H1 (cell line): ENCODE results near the gene ASMT. TPM values are rescaled to one million over a fixed set of nuclear protein-coding genes. Genes with fewer than 3 reads are reported as not detected.

ENCODE experiments used
- CTCF ChIA-PET: fragments of 300-600 bp; sonication (Branson Sonifier 250); formaldehyde crosslinking; loops from one replicate; lab custom pipeline; 2021; ENCODE audit not compliant: partially characterized antibody; lab: Charles Lee
- POLR2A ChIA-PET: fragments of 300-600 bp; sonication (Branson Sonifier 250); formaldehyde crosslinking; loops from one replicate; lab custom pipeline; 2021; ENCODE audit warnings: inconsistent platforms; ENCODE audit not compliant: partially characterized antibody; lab: Charles Lee
- DNase-seq, 2 experiments: peaks; one replicate each; pipeline versions ENCODE4 v3.0.0 to v3.0.0-alpha.2; 2010 to 2022; ENCODE audit warnings: low spot score in 2 of 2, low read depth in 1 of 2, mixed read lengths in 1 of 2
- FAIRE-seq: peaks from 2 replicates; lab custom pipeline; 2011; peaks lifted over from hg19 to GRCh38; lab: Jason Lieb, UNC
- H2AFZ ChIP-seq: 2 replicates; pipeline ENCODE4 v1.8.1; 2012; ENCODE audit warnings: low read length, inconsistent platforms
- H2AK5ac ChIP-seq: 2 replicates; pipeline ENCODE4 v1.6.1; 2013; ENCODE audit warnings: low read depth, low read length
- H2BK120ac ChIP-seq: replicated peaks from 2 replicates; pipeline ENCODE3; 2013; ENCODE audit warnings: low read depth, low read length, inconsistent platforms
- H2BK12ac ChIP-seq: 2 replicates; pipeline ENCODE4 v1.6.1; 2013; ENCODE audit warnings: low read depth, low read length
- H2BK15ac ChIP-seq: 2 replicates; pipeline ENCODE4 v1.6.1; 2013; ENCODE audit warnings: low read length
- H2BK20ac ChIP-seq: 2 replicates; pipeline ENCODE4 v1.6.1; 2013; ENCODE audit warnings: low read length
- H2BK5ac ChIP-seq: 2 replicates; pipeline ENCODE4 v1.6.1; 2013; ENCODE audit warnings: low read depth, low read length
- H3K14ac ChIP-seq: 2 replicates; pipeline ENCODE4 v1.6.1; 2013; ENCODE audit warnings: inconsistent platforms; ENCODE audit not compliant: insufficient read length
- H3K18ac ChIP-seq: 2 replicates; pipeline ENCODE4 v1.6.1; 2013; ENCODE audit warnings: low read length; ENCODE audit errors: extremely low read depth
- H3K23ac ChIP-seq: 2 replicates; pipeline ENCODE4 v1.6.1; 2013; ENCODE audit warnings: inconsistent platforms; ENCODE audit not compliant: insufficient read length
- H3K23me2 ChIP-seq: 2 replicates; pipeline ENCODE4 v1.6.1; 2013; ENCODE audit warnings: low read depth, low read length
- H3K27ac ChIP-seq: 2 replicates; pipeline ENCODE4 v1.6.1; 2011; ENCODE audit warnings: low read depth, low read length, inconsistent platforms
- H3K27me3 ChIP-seq, 4 experiments: replicated peaks in 1 of 4; 1 replicate in 1 of 4; 2 replicates in 3 of 4; pipeline versions ENCODE4 v1.6.1 to v1.8.1; 2011 to 2013; ENCODE audit warnings: low read length in 3 of 4, mild to moderate bottlenecking in 3 of 4, inconsistent platforms in 2 of 4, mixed read lengths in 2 of 4, moderate library complexity in 1 of 4; ENCODE audit not compliant: control insufficient read depth in 3 of 4, insufficient read depth in 3 of 4; ENCODE audit errors: extremely low read depth in 1 of 4
- H3K36me3 ChIP-seq, 4 experiments: 2 replicates each; pipeline versions ENCODE4 v1.6.1 to v1.8.1; 2011 to 2013; ENCODE audit warnings: mild to moderate bottlenecking in 4 of 4, low read length in 3 of 4, moderate library complexity in 2 of 4, control low read depth in 1 of 4, inconsistent platforms in 1 of 4; ENCODE audit not compliant: insufficient read depth in 4 of 4, control insufficient read depth in 2 of 4
- H3K4ac ChIP-seq: replicated peaks from 2 replicates; pipeline ENCODE3; 2013; ENCODE audit warnings: low read length, low read depth, mixed read lengths, inconsistent platforms; ENCODE audit not compliant: insufficient read length
- H3K4me1 ChIP-seq, 4 experiments: replicated peaks in 1 of 4; 1 replicate in 1 of 4; 2 replicates in 3 of 4; pipeline versions ENCODE4 v1.6.1 to v1.8.1; 2011 to 2013; ENCODE audit warnings: low read length in 3 of 4, inconsistent platforms in 2 of 4, mixed read lengths in 1 of 4; ENCODE audit not compliant: insufficient read depth in 4 of 4, control insufficient read depth in 3 of 4
- H3K4me2 ChIP-seq, 2 experiments: 2 replicates each; pipeline versions ENCODE4 v1.6.1 to v1.8.1; 2011 to 2013; ENCODE audit warnings: low read depth in 2 of 2, low read length in 2 of 2, control low read depth in 1 of 2, inconsistent platforms in 1 of 2, mild to moderate bottlenecking in 1 of 2; ENCODE audit not compliant: insufficient read depth in 1 of 2
- H3K4me3 ChIP-seq, 4 experiments: fragments of 200-600, 300-600 bp in 1 of 4; sonication (generic), shearing (Covaris generic), sonication (Bioruptor Twin) in 1 of 4; 2 replicates each; pipeline versions ENCODE4 v1.5.1 to v1.8.1; 2011 to 2016; ENCODE audit warnings: low read length in 4 of 4, low read depth in 3 of 4, control low read depth in 2 of 4, inconsistent platforms in 2 of 4, mild to moderate bottlenecking in 2 of 4, mixed read lengths in 1 of 4, moderate library complexity in 1 of 4; ENCODE audit not compliant: insufficient read depth in 2 of 4; ENCODE audit errors: extremely low read depth in 1 of 4
- H3K56ac ChIP-seq: replicated peaks from 2 replicates; pipeline ENCODE3; 2013; ENCODE audit warnings: low read depth, mild to moderate bottlenecking, mixed read lengths, low read length, inconsistent platforms; ENCODE audit not compliant: insufficient read length
- H3K79me1 ChIP-seq: 2 replicates; pipeline ENCODE4 v1.6.1; 2013; ENCODE audit warnings: low read depth, low read length, control low read depth
- H3K79me2 ChIP-seq, 2 experiments: 2 replicates each; pipeline versions ENCODE4 v1.6.1 to v1.8.1; 2012 to 2013; ENCODE audit warnings: low read length in 2 of 2, mild to moderate bottlenecking in 2 of 2, inconsistent platforms in 1 of 2; ENCODE audit not compliant: insufficient read depth in 2 of 2, control insufficient read depth in 1 of 2
- H3K9ac ChIP-seq, 4 experiments: replicated peaks in 1 of 4; 1 replicate in 1 of 4; 2 replicates in 3 of 4; pipeline versions ENCODE4 v1.6.1 to v1.8.1; 2011 to 2013; ENCODE audit warnings: low read depth in 3 of 4, low read length in 3 of 4, control low read depth in 2 of 4, mild to moderate bottlenecking in 2 of 4, moderate library complexity in 2 of 4, inconsistent platforms in 1 of 4; ENCODE audit errors: extremely low read depth in 1 of 4
- H3K9me3 ChIP-seq, 2 experiments: 2 replicates each; pipeline versions ENCODE4 v1.6.1 to v1.8.1; 2012 to 2013; ENCODE audit warnings: mild to moderate bottlenecking in 2 of 2, moderate library complexity in 2 of 2, control low read depth in 1 of 2, inconsistent platforms in 1 of 2, low read depth in 1 of 2, low read length in 1 of 2, mixed read lengths in 1 of 2; ENCODE audit not compliant: insufficient read depth in 2 of 2
- H4K20me1 ChIP-seq, 2 experiments: replicated peaks in 1 of 2; 2 replicates each; pipeline versions ENCODE3 to v1.8.1; 2011 to 2013; ENCODE audit warnings: inconsistent platforms in 2 of 2, low read length in 2 of 2, mild to moderate bottlenecking in 1 of 2; ENCODE audit not compliant: insufficient read depth in 2 of 2, control insufficient read depth in 1 of 2
- H4K5ac ChIP-seq: 2 replicates; pipeline ENCODE4 v1.6.1; 2013; ENCODE audit warnings: low read length, low read depth, mixed read lengths, inconsistent platforms; ENCODE audit not compliant: insufficient read length
- H4K8ac ChIP-seq: 2 replicates; pipeline ENCODE4 v1.8.0; 2013; ENCODE audit warnings: mild to moderate bottlenecking, moderate library complexity, low read length, inconsistent platforms; ENCODE audit not compliant: insufficient read depth; ENCODE audit errors: extremely low read depth
- H4K91ac ChIP-seq: replicated peaks from 2 replicates; pipeline ENCODE3; 2013; ENCODE audit warnings: low read length, mixed read lengths, inconsistent platforms; ENCODE audit not compliant: insufficient read length
- CBX8 ChIP-seq: fragments of 300-800, 300-1000 bp; sonication (generic); IDR thresholded peaks from 2 replicates; pipeline ENCODE4 v1.7.1; 2016; ENCODE audit warnings: low read depth, low read length, borderline replicate concordance
- CTBP2 ChIP-seq: IDR thresholded peaks from 2 replicates; pipeline ENCODE4 v1.7.0; 2011; ENCODE audit warnings: borderline replicate concordance, mild to moderate bottlenecking, moderate library complexity, mixed read lengths, low read length; ENCODE audit not compliant: insufficient read depth, insufficient read length
- CTCF ChIP-seq, 3 experiments: IDR thresholded peaks; 1 replicate in 2 of 3; 2 replicates in 1 of 3; pipeline versions ENCODE4 v1.5.1 to v1.6.1; 2011; ENCODE audit warnings: low read length in 3 of 3, mild to moderate bottlenecking in 3 of 3, inconsistent platforms in 2 of 3, low read depth in 1 of 3, moderate library complexity in 1 of 3; ENCODE audit not compliant: insufficient read depth in 1 of 3; ENCODE audit errors: control extremely low read depth in 1 of 3
- HDAC2 ChIP-seq, 2 experiments: fragments of 300-600 bp in 1 of 2; sonication (generic) in 1 of 2; IDR thresholded peaks; 2 replicates each; pipeline ENCODE4 v1.6.1; 2011 to 2012; ENCODE audit warnings: low read depth in 2 of 2, low read length in 2 of 2, mild to moderate bottlenecking in 2 of 2, moderate library complexity in 2 of 2, borderline replicate concordance in 1 of 2, inconsistent platforms in 1 of 2
- JUND ChIP-seq: IDR thresholded peaks from 2 replicates; pipeline ENCODE4 v1.6.1; 2011; ENCODE audit warnings: mild to moderate bottlenecking, improper control_type of control experiment, low read length
- POLR2A ChIP-seq, 2 experiments: IDR thresholded peaks; 1 replicate in 1 of 2; 2 replicates in 1 of 2; pipeline ENCODE4 v1.6.1; 2011; ENCODE audit warnings: low read depth in 2 of 2, low read length in 2 of 2, mild to moderate bottlenecking in 2 of 2; ENCODE audit errors: control extremely low read depth in 1 of 2
- RAD21 ChIP-seq, 2 experiments: IDR thresholded peaks in 1 of 2; conservative IDR thresholded peaks in 1 of 2; 2 replicates each; pipeline ENCODE4 v1.6.1; 2011; ENCODE audit warnings: low read depth in 2 of 2, low read length in 2 of 2, improper control_type of control experiment in 1 of 2, inconsistent platforms in 1 of 2, mild to moderate bottlenecking in 1 of 2, moderate library complexity in 1 of 2
- SP4 ChIP-seq: IDR thresholded peaks from 2 replicates; pipeline ENCODE4 v1.6.1; 2012; ENCODE audit warnings: low read length, inconsistent platforms
- TAF1 ChIP-seq: IDR thresholded peaks from 2 replicates; pipeline ENCODE4 v1.6.1; 2011; ENCODE audit warnings: mild to moderate bottlenecking, low read depth, low read length
- TBP ChIP-seq: IDR thresholded peaks from 2 replicates; pipeline ENCODE4 v1.6.1; 2011; ENCODE audit warnings: low read depth, low read length, improper control_type of control experiment
- ZNF274 ChIP-seq: IDR thresholded peaks from 2 replicates; pipeline ENCODE4 v1.7.0; 2012; ENCODE audit warnings: low read length, borderline replicate concordance; ENCODE audit errors: extremely low read depth
- WGBS, 2 experiments: shearing (Covaris generic) in 1 of 2; methylation state at CpG; one replicate each; pipeline versions ENCODE4 v1.1.6 to v1.1.7; 2013 to 2015; ENCODE audit warnings: low lambda C conversion rate in 2 of 2, mixed read lengths in 2 of 2, inconsistent platforms in 1 of 2, low coverage in 1 of 2, missing lambda C conversion rate in 1 of 2; ENCODE audit not compliant: insufficient replicate concordance in 2 of 2, insufficient coverage in 1 of 2, insufficient read length in 1 of 2; ENCODE audit errors: extremely low coverage in 1 of 2, missing lambda C conversion rate in 1 of 2; 5-methylcytosine and 5-hydroxymethylcytosine counted together
- polyA plus RNA-seq, 7 experiments: library from polyadenylated mRNA; depleted of rRNA in 3 of 7; stranded (reverse) in 5 of 7; unstranded in 2 of 7; fragments of >200 nt in 5 of 7; fragments of 200-250 nt in 2 of 7; gene quantifications; 1 replicate in 5 of 7; 2 replicates in 1 of 7; 4 replicates in 1 of 7; pipeline versions ENCODE4 v1.2.1 to v1.2.3, GENCODE V29; 2011 to 2013; ENCODE audit warnings: missing spikeins in 2 of 7, mixed read lengths in 2 of 7
- total RNA-seq: library from RNA; stranded (reverse); fragmentation: NEBNext Ultra II Directional; extraction: Animal tissue kit (Norgen Biotek cat#: 25700); gene quantifications from 2 replicates; pipeline ENCODE4 v1.2.1, GENCODE V29; 2021

The ASMT gene
- total and polyA plus RNA-seq, 2 of the 8 experiments (the other 6 are each of a cell fraction or from before 2014, with no cell fraction given) = 1.5 to 3.1 TPM

- H2AFZ ChIP-seq = no peak overlapping the region
- 98% methylated on average over 12 of the region's 12 CpGs; no CpG with 5 or more reads in 1 of the 2 experiments for WGBS, 2 experiments
- H3K79me1 ChIP-seq = peaks cover 6% of the 10 kb centered on the region; the same call in 1 of the 2 replicates
- H3K27me3 ChIP-seq = 0 out of 7 replicates have a peak, but pooled peaks cover 0 to 2% (median 0%) of the 10 kb centered on the region in 4 experiments
- H4K5ac ChIP-seq = no peak overlapping the region
- H4K8ac ChIP-seq = no peak overlapping the region
- ChIA-PET CTCF (no interaction called here), POLR2A (no interaction called here)
- no peak overlapping the region for H3K23ac ChIP-seq
- H4K20me1 ChIP-seq = peaks cover 3 to 17% of the 10 kb centered on the region in 2 experiments
- no peak overlapping the region for H3K4ac ChIP-seq
- no peaks in the 10 kb centered on the region for H3K9me3 ChIP-seq
- H3K79me2 ChIP-seq = peaks cover 0 to 8% of the 10 kb centered on the region in 2 experiments; a peak in 1 of 4 replicates
- no peak overlapping the region for H3K9ac ChIP-seq
- H2BK5ac ChIP-seq = no peak overlapping the region
- FAIRE-seq = no peak
- H3K56ac ChIP-seq = no peak overlapping the region
- no peak overlapping the region for H2BK12ac ChIP-seq
- no peak for DNase-seq
- no peak overlapping the region for H2AK5ac ChIP-seq
- H3K4me2 ChIP-seq = no peak overlapping the region
- no peak overlapping the region for H4K91ac ChIP-seq
- no peak overlapping the region for H3K4me3 ChIP-seq
- no peaks in the 10 kb centered on the region for H3K23me2 ChIP-seq
- H3K36me3 ChIP-seq = peaks cover 25 to 59% (median 44%) of the 10 kb centered on the region in 4 experiments
- H3K14ac ChIP-seq = no peak overlapping the region
- H2BK15ac ChIP-seq = no peak overlapping the region
- H3K4me1 ChIP-seq = no peaks in the 10 kb centered on the region
- no peak overlapping the region for H2BK20ac ChIP-seq
- H3K27ac ChIP-seq = no peak overlapping the region
- no peak overlapping the region for H2BK120ac ChIP-seq
- no peak overlapping the region for H3K18ac ChIP-seq
- TF ChIP-seq SP4 (no peak), ZNF274 (no peak), TBP (no peak), TAF1 (no peak), CBX8 (no peak), CTCF (IDR thresholded peaks at IDR 0.05; ENCODE audit: control extremely low read depth in 1 of 3, insufficient read depth in 1 of 3, low read depth in 1 of 3, low read length in 3 of 3) (no peak), HDAC2 (IDR thresholded peaks at IDR 0.05; ENCODE audit: borderline replicate concordance in 1 of 2, low read depth in 2 of 2, low read length in 2 of 2) (no peak), CTBP2 (no peak), JUND (no peak), RAD21 (IDR thresholded peaks at IDR 0.05 in 1 of 2, conservative IDR thresholded peaks at IDR 0.05 in 1 of 2; ENCODE audit: low read depth in 2 of 2, low read length in 2 of 2) (no peak), POLR2A (IDR thresholded peaks at IDR 0.05; ENCODE audit: control extremely low read depth in 1 of 2, low read depth in 2 of 2, low read length in 2 of 2) (no peak)
Measured at GRCh38 chrX:1602299-1602698, 12.6 kb upstream of the ASMT start.
